ENCODE results near the gene TIMP4. TPM values are rescaled to one million over a fixed set of nuclear protein-coding genes. Genes with fewer than 3 reads are reported as not detected.

TIMP4 gene
- polyA plus RNA-seq, 3 donors = 0.04 TPM; not detected in 2

- Mint-ChIP-seq H3K9me3 (peaks cover 0 to 6% (median 0%) of the 10 kb centered on the region in 7 donors), H3K4me1 (no peaks in the 10 kb centered on the region), H3K4me3 (no peak overlapping the region), H3K27me3 (ENCODE audit: low read depth in 3 of 3) (peaks cover 0 to 15% (median 5%) of the 10 kb centered on the region in 3 donors), H3K36me3 (no peaks in the 10 kb centered on the region), H3K27ac (no peak overlapping the region)
- H2AFZ ChIP-seq (ENCODE audit: insufficient read depth, low read depth, low read length, poor library complexity, severe bottlenecking) = no peak overlapping the region
- H3K79me2 ChIP-seq (ENCODE audit: insufficient read depth, low read length) = no peaks in the 10 kb centered on the region
- no peak overlapping the region for H3K27ac ChIP-seq (ENCODE audit: low read depth in 1 of 2, low read length in 2 of 2)
- H3K4me1 ChIP-seq (ENCODE audit: control insufficient read depth in 1 of 2, insufficient read depth in 2 of 2, low read length in 2 of 2) = no peaks in the 10 kb centered on the region
- no peak overlapping the region for H3K4me3 ChIP-seq (replicated peaks in 1 of 3; ENCODE audit: low read depth in 2 of 3, low read length in 3 of 3)
- no peaks in the 10 kb centered on the region for H3K36me3 ChIP-seq (replicated peaks in 1 of 2; ENCODE audit: control insufficient read depth in 1 of 2, insufficient read depth in 2 of 2, low read length in 2 of 2)
- no peak for TF ChIP-seq CTCF (IDR thresholded peaks at IDR 0.05)
- intact Hi-C loops (cut with micrococcal nuclease) = no loop called here
- no CpG with 5 or more reads among the region's 3 CpGs for WGBS (ENCODE audit: insufficient coverage)
- H3K27me3 ChIP-seq (ENCODE audit: control insufficient read depth in 2 of 2, insufficient read depth in 2 of 2, low read length in 2 of 2) = peaks cover 3 to 4% of the 10 kb centered on the region in 2 donors
- H3K9ac ChIP-seq (ENCODE audit: insufficient read depth, low read length, poor library complexity, severe bottlenecking) = no peak overlapping the region
- no peak overlapping the region for H3K4me2 ChIP-seq (replicated peaks; ENCODE audit: extremely low read depth, low read length, poor library complexity, severe bottlenecking)
- no peak for DNase-seq
- H4K20me1 ChIP-seq (ENCODE audit: insufficient read depth, low read length) = no peaks in the 10 kb centered on the region
- H3K9me3 ChIP-seq (replicated peaks in 1 of 2; ENCODE audit: control insufficient read depth in 1 of 2, insufficient read depth in 1 of 2, low read length in 2 of 2) = no peaks in the 10 kb centered on the region
Measured at GRCh38 chr3:12115849-12116248, 42.9 kb downstream of the TIMP4 start.

GRCh38 chr3:12115104-12115503 lies 43.6 kb downstream of the TIMP4 start:
- H3K27ac ChIP-seq (ENCODE audit: low read depth in 1 of 2, low read length in 2 of 2) = no peak overlapping the region
- Mint-ChIP-seq H3K4me3 (peak overlapping the region in 1 of 2 donors; percentile 9), H3K27ac (no peak overlapping the region), H3K9me3 (peaks cover 0 to 8% (median 4%) of the 10 kb centered on the region in 7 donors), H3K4me1 (no peaks in the 10 kb centered on the region), H3K27me3 (ENCODE audit: low read depth in 3 of 3) (peaks cover 0 to 15% (median 5%) of the 10 kb centered on the region in 3 donors), H3K36me3 (no peaks in the 10 kb centered on the region)
- no peak overlapping the region for H3K4me2 ChIP-seq (replicated peaks; ENCODE audit: extremely low read depth, low read length, poor library complexity, severe bottlenecking)
- no peaks in the 10 kb centered on the region for H3K9me3 ChIP-seq (replicated peaks in 1 of 2; ENCODE audit: control insufficient read depth in 1 of 2, insufficient read depth in 1 of 2, low read length in 2 of 2)
- H3K79me2 ChIP-seq (ENCODE audit: insufficient read depth, low read length) = no peaks in the 10 kb centered on the region
- H3K27me3 ChIP-seq (ENCODE audit: control insufficient read depth in 2 of 2, insufficient read depth in 2 of 2, low read length in 2 of 2) = peaks cover 3 to 4% of the 10 kb centered on the region in 2 donors
- TF ChIP-seq CTCF (IDR thresholded peaks at IDR 0.05) = no peak
- H2AFZ ChIP-seq (ENCODE audit: insufficient read depth, low read depth, low read length, poor library complexity, severe bottlenecking) = no peak overlapping the region
- no peaks in the 10 kb centered on the region for H3K4me1 ChIP-seq (ENCODE audit: control insufficient read depth in 1 of 2, insufficient read depth in 2 of 2, low read length in 2 of 2)
- intact Hi-C loops (cut with micrococcal nuclease) = no loop called here
- DNase-seq = no peak
- no CpG with 5 or more reads among the region's 3 CpGs for WGBS (ENCODE audit: insufficient coverage)
- no peaks in the 10 kb centered on the region for H4K20me1 ChIP-seq (ENCODE audit: insufficient read depth, low read length)
- no peak overlapping the region for H3K9ac ChIP-seq (ENCODE audit: insufficient read depth, low read length, poor library complexity, severe bottlenecking)
- no peaks in the 10 kb centered on the region for H3K36me3 ChIP-seq (replicated peaks in 1 of 2; ENCODE audit: control insufficient read depth in 1 of 2, insufficient read depth in 2 of 2, low read length in 2 of 2)
- no peak overlapping the region for H3K4me3 ChIP-seq (replicated peaks in 1 of 3; ENCODE audit: low read depth in 2 of 3, low read length in 3 of 3)
